HG02798 (cell line): ENCODE measurements around the gene C1RL.
"Not testable (repeated sequence)": the region's sequence is repeated elsewhere in the genome, so short reads cannot be mapped to it uniquely, and the experiment has no call there.

Experiments used
- ATAC-seq: cut with Tn5 transposase; IDR thresholded peaks from one replicate; pipeline ENCODE4 v1.9.1; 2021; ENCODE audit warnings: mild to moderate bottlenecking; ENCODE audit not compliant: unreplicated experiment, poor library complexity

Gene C1RL

GRCh38 chr12:7068994-7069346 is 40.0 kb downstream of the C1RL start:
- no peak for ATAC-seq

GRCh38 chr12:7068240-7068993 is 40.6 kb downstream of the C1RL start:
- ATAC-seq: no peak

- no peak for ATAC-seq
These were observed 41.9 kb downstream of the C1RL start for GRCh38 chr12:7067096-7067495.

- no peak for ATAC-seq
These were observed 42.4 kb downstream of the C1RL start for GRCh38 chr12:7066596-7066995.

GRCh38 chr12:7065073-7065623 is 43.9 kb downstream of the C1RL start:
- no peak for ATAC-seq

- ATAC-seq: no peak
These were observed 44.5 kb downstream of the C1RL start for GRCh38 chr12:7064516-7064915.

- ATAC-seq: no peak
These were observed 47.4 kb downstream of the C1RL start for GRCh38 chr12:7061596-7061995.

- no peak for ATAC-seq
These were observed 47.9 kb downstream of the C1RL start for GRCh38 chr12:7061138-7061537.

- ATAC-seq: no peak
These were observed 48.6 kb downstream of the C1RL start, which contains the start of gene C1S for GRCh38 chr12:7060353-7060954. Gene C1S (plus strand): TSS chr12:7060718. CDS start chr12:7061913, 1,195 bp downstream.

GRCh38 chr12:7059780-7060179 is 49.2 kb downstream of the C1RL start:
- no peak for ATAC-seq

GRCh38 chr12:7058850-7059395 is 50.1 kb downstream of the C1RL start:
- ATAC-seq: no peak

GRCh38 chr12:7058163-7058845 is 50.7 kb downstream of the C1RL start:
- ATAC-seq: no peak

- not testable (repeated sequence) for ATAC-seq
These were observed 53.3 kb downstream of the C1RL start for GRCh38 chr12:7055736-7056135.

- no peak for ATAC-seq
These were observed 54.1 kb downstream of the C1RL start for GRCh38 chr12:7054925-7055324.

GRCh38 chr12:7049973-7050372 is 59.0 kb downstream of the C1RL start:
- not testable (repeated sequence) for ATAC-seq

GRCh38 chr12:7049445-7049951 is 59.5 kb downstream of the C1RL start:
- ATAC-seq: not testable (repeated sequence)

GRCh38 chr12:7047306-7047705 is 61.7 kb downstream of the C1RL start:
- ATAC-seq: no peak

GRCh38 chr12:7046383-7047105 is 62.5 kb downstream of the C1RL start:
- no peak for ATAC-seq

- ATAC-seq: no peak
These were observed 63.1 kb downstream of the C1RL start for GRCh38 chr12:7045913-7046312.
